ENCODE data around the gene ATL1. TPM values are rescaled to one million over a fixed set of nuclear protein-coding genes. Genes with fewer than 3 reads are reported as not detected.

ATL1 gene
- total and polyA plus RNA-seq, 2 of the 4 experiments (the other 2 are of a cell fraction) = 6.0 to 12.2 TPM

- Histone ChIP-seq H4K20me1 (ENCODE audit: insufficient read depth, low read length) (peaks cover 8% of the 10 kb centered on the region; the same call in 1 of the 2 replicates), H4K91ac (ENCODE audit: insufficient read depth, low read depth, low read length) (peak within 1 kb of the TSS; percentile 96), H3K4me3 (ENCODE audit: insufficient read depth, low read depth, low read length) (peak within 1 kb of the TSS; percentile 90), H2AK5ac (ENCODE audit: low read depth, low read length) (0 out of 2 replicates have a peak within 1 kb of the TSS, but pooled peaks have one; percentile 82), H3K4me2 (ENCODE audit: low read depth, low read length) (peak within 1 kb of the TSS; percentile 98), H3K79me1 (ENCODE audit: low read depth in 1 of 2, low read length in 2 of 2) (peaks cover 3 to 22% of the 10 kb centered on the region in 2 experiments; a peak in 3 of 4 replicates), H2BK5ac (ENCODE audit: low read depth, low read length, poor library complexity, severe bottlenecking) (peak within 1 kb of the TSS; percentile 99), H2BK15ac (ENCODE audit: low read depth, low read length) (peak within 1 kb of the TSS; percentile 5; the same call in 2 of the 3 replicates), H2BK20ac (ENCODE audit: low read depth, low read length) (peak within 1 kb of the TSS; percentile 75), H3K4me1 (ENCODE audit: control insufficient read depth, insufficient read depth, low read length) (peaks cover 13% of the 10 kb centered on the region), H3K4ac (ENCODE audit: low read depth, low read length) (peak within 1 kb of the TSS; percentile 95), H3K18ac (ENCODE audit: low read depth, low read length) (peak within 1 kb of the TSS; percentile 93), H3K27me3 (ENCODE audit: control insufficient read depth, insufficient read depth, low read length) (no peaks in the 10 kb centered on the region), H3K36me3 (ENCODE audit: control insufficient read depth, insufficient read depth, low read length) (peaks cover 4% of the 10 kb centered on the region), H4K8ac (ENCODE audit: low read depth in 2 of 2, low read length in 2 of 2) (peak within 1 kb of the TSS; percentile 74 to 90; a peak in 3 of 4 replicates), H3K14ac (replicated peaks; ENCODE audit: low read depth, low read length) (peak within 1 kb of the TSS; percentile 94), H2BK120ac (ENCODE audit: low read depth, low read length) (peak within 1 kb of the TSS; percentile 90), H4K5ac (ENCODE audit: low read depth, low read length) (peak within 1 kb of the TSS; percentile 73), H3K9ac (ENCODE audit: low read depth, low read length) (peak within 1 kb of the TSS; percentile 80), H2AFZ (replicated peaks; ENCODE audit: low read length, poor library complexity) (peak within 1 kb of the TSS; percentile 99), H2AK9ac (replicated peaks; ENCODE audit: low read depth, low read length, poor library complexity) (peak within 1 kb of the TSS; percentile 96), H3K27ac (ENCODE audit: insufficient read depth, low read length) (peak within 1 kb of the TSS; percentile 98), H3K23ac (ENCODE audit: low read depth, low read length) (peak within 1 kb of the TSS; percentile 93), H3K9me3 (ENCODE audit: control insufficient read depth, insufficient read depth, low read length) (no peaks in the 10 kb centered on the region), H3K56ac (ENCODE audit: extremely low read depth, insufficient read depth, low read length) (peak within 1 kb of the TSS; percentile 42), H3K9me1 (ENCODE audit: insufficient read depth, low read length) (peaks cover 8% of the 10 kb centered on the region)
- ChIA-PET POLR2A (ENCODE audit: unreplicated experiment) (interaction anchor here (0.5 to 1.3 kb wide), 8 partner anchors 9 to 1033 kb away, joined by 3 to 8 read pairs (median 4); no protein-coding TSS in a partner anchor), CTCF (interaction anchor here (1.9 kb wide), 1 partner anchor 106 kb away, joined by 4 read pairs; no protein-coding TSS in a partner anchor)
- peak; percentile 98 for TF ChIP-seq POLR2A (IDR thresholded peaks at IDR 0.05; ENCODE audit: low read depth, low read length)
- TF ChIP-seq USF2 (IDR thresholded peaks at IDR 0.05; ENCODE audit: low read depth, low read length) = no peak
- no peak for TF ChIP-seq RCOR1 (IDR thresholded peaks at IDR 0.05; ENCODE audit: insufficient replicate concordance, low read length)
- TF ChIP-seq MAZ (IDR thresholded peaks at IDR 0.05; ENCODE audit: borderline replicate concordance, low read depth, low read length) = peak; percentile 5; the same call in 1 of the 2 replicates
- intact Hi-C loops (cut with micrococcal nuclease) (loop anchor here (2.0 to 10.0 kb wide), 5 partner anchors 54 to 275 kb away; no protein-coding TSS in a partner anchor), in situ Hi-C loops (cut with MboI; ENCODE audit: low sequenced_read_pairs) (no loop called here), dilution Hi-C loops (cut with HindIII; ENCODE audit: low sequenced_read_pairs, unreplicated experiment) (no loop called here)
- BruUV-seq (replicated peaks) = no TSS peak
- DNase-seq (peak; percentile 87), ATAC-seq (ENCODE audit: low read depth) (peak; percentile 86)
- WGBS, 2 experiments (ENCODE audit: extremely low coverage in 2 of 2, insufficient read length in 1 of 2) = 0% methylated on average over 60 of the region's 92 CpGs; no CpG with 5 or more reads in 1 of the 2 experiments
These were observed 108.3 kb downstream of the ATL1 start, which contains the start of gene SAV1 for GRCh38 chr14:50667996-50668825. Gene SAV1 (minus strand): TSS chr14:50668306. CDS start chr14:50667967, 339 bp downstream.

Measured in IMR-90 (cell line).